Stomach (tissue), 4 donors: ENCODE data around the gene HNRNPLL.

Experiments
- POLR2A ChIP-seq, 4 donors: fragments of 450-650 bp; IDR thresholded peaks; one replicate each; pipeline ENCODE4 v1.6.1; 2016; ENCODE audit warnings: antibody characterized with exemption in 4 of 4, control low read depth in 2 of 4, mild to moderate bottlenecking in 1 of 4, moderate library complexity in 1 of 4
- POLR2AphosphoS5 ChIP-seq, 3 donors: sonication (generic); formaldehyde crosslinking; IDR thresholded peaks; one replicate each; pipeline ENCODE4 v1.6.1; 2016; ENCODE audit warnings: antibody characterized with exemption in 3 of 3

GRCh38 chr2:38636069-38636468 is 33.3 kb upstream of the HNRNPLL start:
- no peak for TF ChIP-seq POLR2A (IDR thresholded peaks at IDR 0.05)
- TF ChIP-seq POLR2AphosphoS5 (IDR thresholded peaks at IDR 0.05): no peak
